B cell (primary cell): ENCODE measurements around the gene COL13A1.

Experiments used
- EZH2 ChIP-seq: IDR thresholded peaks from 2 replicates; pipeline ENCODE4 v1.6.1; 2012; ENCODE audit warnings: borderline replicate concordance, low read depth, mild to moderate bottlenecking, moderate library complexity, low read length; ENCODE audit not compliant: insufficient read depth, poor library complexity, severe bottlenecking
- TF ChIP-seq, protein P1 (sequence below): fragments of 200-600 bp; IDR thresholded peaks from one replicate; pipeline ENCODE4 v1.8.0; 2022; ENCODE audit warnings: antibody characterized with exemption, mild to moderate bottlenecking

DNA sequence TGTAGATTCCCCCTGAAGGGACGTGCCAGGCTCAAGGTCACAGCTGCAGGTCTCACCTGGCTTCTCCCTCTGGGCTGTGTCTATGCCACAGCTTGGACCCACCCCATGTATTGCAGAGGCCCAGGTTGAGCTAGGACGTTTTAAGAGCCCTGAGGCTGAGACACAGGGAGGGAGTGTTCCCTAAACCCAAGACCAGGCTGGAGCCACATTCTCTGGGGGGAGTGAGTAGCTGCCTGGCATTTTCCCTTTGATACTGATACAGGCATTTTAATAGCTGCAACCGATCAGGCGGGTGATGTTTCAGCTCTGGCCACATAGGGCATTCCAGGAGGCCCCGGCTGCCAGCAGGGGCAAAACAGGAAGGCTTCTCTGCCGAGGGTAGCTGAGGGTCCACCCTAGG is 13.4 kb downstream of the COL13A1 start:
- TF ChIP-seq, protein P1, sequence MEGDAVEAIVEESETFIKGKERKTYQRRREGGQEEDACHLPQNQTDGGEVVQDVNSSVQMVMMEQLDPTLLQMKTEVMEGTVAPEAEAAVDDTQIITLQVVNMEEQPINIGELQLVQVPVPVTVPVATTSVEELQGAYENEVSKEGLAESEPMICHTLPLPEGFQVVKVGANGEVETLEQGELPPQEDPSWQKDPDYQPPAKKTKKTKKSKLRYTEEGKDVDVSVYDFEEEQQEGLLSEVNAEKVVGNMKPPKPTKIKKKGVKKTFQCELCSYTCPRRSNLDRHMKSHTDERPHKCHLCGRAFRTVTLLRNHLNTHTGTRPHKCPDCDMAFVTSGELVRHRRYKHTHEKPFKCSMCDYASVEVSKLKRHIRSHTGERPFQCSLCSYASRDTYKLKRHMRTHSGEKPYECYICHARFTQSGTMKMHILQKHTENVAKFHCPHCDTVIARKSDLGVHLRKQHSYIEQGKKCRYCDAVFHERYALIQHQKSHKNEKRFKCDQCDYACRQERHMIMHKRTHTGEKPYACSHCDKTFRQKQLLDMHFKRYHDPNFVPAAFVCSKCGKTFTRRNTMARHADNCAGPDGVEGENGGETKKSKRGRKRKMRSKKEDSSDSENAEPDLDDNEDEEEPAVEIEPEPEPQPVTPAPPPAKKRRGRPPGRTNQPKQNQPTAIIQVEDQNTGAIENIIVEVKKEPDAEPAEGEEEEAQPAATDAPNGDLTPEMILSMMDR, result no peak
- no peak for TF ChIP-seq EZH2
